ENCODE data around the gene SHMT1. TPM values are rescaled to one million over a fixed set of nuclear protein-coding genes. Genes with fewer than 3 reads are reported as not detected.
"Not testable (repeated sequence)": the region's sequence is repeated elsewhere in the genome, so short reads cannot be mapped to it uniquely, and the experiment has no call there.

SHMT1 gene
- total and polyA plus RNA-seq, 5 experiments from 2014 or later = 17.1 to 35.8 (median 20.5) TPM

DNA sequence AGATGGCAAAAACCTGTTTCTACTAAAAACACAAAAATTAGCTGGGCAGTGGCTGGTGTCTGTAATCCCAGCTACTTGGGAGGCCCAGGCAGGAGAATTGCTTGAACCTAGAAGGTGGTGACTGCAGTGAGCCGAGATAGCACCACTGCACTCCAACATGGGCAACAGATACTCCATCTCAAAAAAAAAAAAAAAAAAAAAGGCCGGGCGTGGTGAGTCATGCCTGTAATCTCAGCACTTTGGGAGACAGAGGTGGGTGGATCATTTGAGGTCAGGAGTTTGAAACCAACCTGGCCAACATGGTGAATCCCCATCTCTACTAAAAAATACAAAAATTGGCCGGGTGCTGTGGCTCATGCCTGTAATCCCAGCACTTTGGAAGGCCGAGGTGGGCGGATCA is 9.8 kb upstream of the SHMT1 start:
- H3K9me3 Mint-ChIP-seq, H3K36me3 Mint-ChIP-seq, DNase-seq, ATAC-seq, H3K4me1 Mint-ChIP-seq, H3K4me3 Mint-ChIP-seq, POLR2A ChIA-PET, H3K27ac Mint-ChIP-seq, H3K27me3 Mint-ChIP-seq: not testable (repeated sequence)

DNA sequence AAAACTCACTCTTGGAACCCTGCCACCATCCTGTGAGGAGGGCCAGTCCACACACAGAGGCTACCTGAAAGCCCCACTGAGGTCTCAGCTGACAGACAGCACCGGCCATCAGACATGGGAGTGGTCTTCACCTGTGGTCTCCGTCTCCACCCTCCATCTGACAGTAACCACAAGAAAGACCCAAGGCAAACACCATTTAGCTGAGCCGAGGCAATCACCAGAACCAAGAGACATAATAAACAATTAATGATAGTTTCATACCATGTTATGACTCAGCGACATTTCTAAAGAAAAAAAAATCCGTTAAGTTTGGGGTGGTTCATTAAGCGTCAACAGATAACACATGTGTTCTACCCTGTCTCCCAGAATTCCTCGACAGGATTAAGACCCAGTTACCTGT is 8.1 kb upstream of the SHMT1 start:
- no peak for ATAC-seq
- H3K9me3 Mint-ChIP-seq = peaks cover 0 to 3% (median 0%) of the 10 kb centered on the region in 9 donors
- H3K4me1 Mint-ChIP-seq = no peaks in the 10 kb centered on the region
- DNase-seq = no peak
- H3K27ac Mint-ChIP-seq = no peak overlapping the region
- H3K27me3 Mint-ChIP-seq = peaks cover 0 to 7% (median 1%) of the 10 kb centered on the region in 5 donors
- POLR2A ChIA-PET = no interaction called here
- H3K4me3 Mint-ChIP-seq = no peak overlapping the region
- H3K36me3 Mint-ChIP-seq = no peaks in the 10 kb centered on the region

DNA sequence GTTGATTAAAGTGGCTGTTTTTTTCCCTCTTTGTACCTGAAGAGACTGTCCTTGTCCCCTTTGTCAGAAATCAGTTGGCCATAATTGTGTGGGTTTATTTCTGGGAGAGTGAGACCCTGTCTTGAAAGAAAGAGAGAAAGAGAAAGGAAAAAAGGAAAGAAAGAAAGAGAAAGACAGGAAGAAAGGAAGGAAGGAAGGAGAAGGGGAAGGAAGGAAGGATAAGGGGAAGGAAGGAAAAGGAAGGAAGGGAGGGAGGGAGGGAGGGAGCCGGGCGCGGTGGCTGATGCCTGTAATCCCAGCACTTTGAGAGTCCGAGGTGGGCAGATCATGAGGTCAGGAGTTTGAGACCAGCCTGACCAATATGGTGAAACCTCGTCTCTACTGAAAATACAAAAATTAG is 7.4 kb upstream of the SHMT1 start:
- no peaks in the 10 kb centered on the region for H3K36me3 Mint-ChIP-seq
- ATAC-seq (no peak), DNase-seq (no peak)

GRCh38 chr17:18368946-18369345 is 5.6 kb upstream of the SHMT1 start:
- ATAC-seq (no peak), DNase-seq (no peak)
- Mint-ChIP-seq H3K4me3 (no peak overlapping the region), H3K36me3 (no peaks in the 10 kb centered on the region), H3K27me3 (peaks cover 0 to 7% (median 0%) of the 10 kb centered on the region in 5 donors), H3K9me3 (no peaks in the 10 kb centered on the region), H3K27ac (no peak overlapping the region), H3K4me1 (peaks cover 0 to 2% (median 0%) of the 10 kb centered on the region in 4 donors)
- POLR2A ChIA-PET = no interaction called here

More for the DNA sequence above, 7.4 kb upstream of the SHMT1 start:
- peaks cover 0 to 3% (median 0%) of the 10 kb centered on the region in 9 donors for H3K9me3 Mint-ChIP-seq
- POLR2A ChIA-PET = no interaction called here
- H3K4me3 Mint-ChIP-seq = no peak overlapping the region
- no peaks in the 10 kb centered on the region for H3K4me1 Mint-ChIP-seq
- H3K27ac Mint-ChIP-seq = no peak overlapping the region
- peaks cover 0 to 7% (median 1%) of the 10 kb centered on the region in 5 donors for H3K27me3 Mint-ChIP-seq

GRCh38 chr17:18364166-18364565 is 816 bp upstream of the SHMT1 start:
- peak overlapping the region in 2 of 10 donors; percentile 40 to 75 for H3K27ac Mint-ChIP-seq
- no peaks in the 10 kb centered on the region for H3K9me3 Mint-ChIP-seq
- H3K4me3 Mint-ChIP-seq = peak overlapping the region in 4 of 10 donors; percentile 11 to 45 (median 37)
- H3K36me3 Mint-ChIP-seq = peaks cover 0 to 11% (median 0%) of the 10 kb centered on the region in 3 donors
- ATAC-seq = no peak
- POLR2A ChIA-PET = interaction anchor here (0.7 kb wide), 1 partner anchor 494 kb away, joined by 3 read pairs; the partner anchor contains the start of gene PRPSAP2
- H3K4me1 Mint-ChIP-seq = peaks cover 12 to 21% (median 18%) of the 10 kb centered on the region in 4 donors
- DNase-seq = no peak
- H3K27me3 Mint-ChIP-seq = no peaks in the 10 kb centered on the region

GRCh38 chr17:18362698-18363100 is 651 bp downstream of the SHMT1 start:
- POLR2A ChIA-PET = interaction anchor here (0.6 to 1.0 kb wide), 3 partner anchors 8 to 275 kb away, joined by 3 to 5 read pairs (median 3); partner anchors contain the start of genes ALKBH5 and DRG2
- Mint-ChIP-seq H3K27me3 (no peaks in the 10 kb centered on the region), H3K4me3 (peak overlapping the region; percentile 85 to 97 (median 92)), H3K27ac (peak overlapping the region in 9 of 10 donors; percentile 37 to 93 (median 77)), H3K9me3 (no peaks in the 10 kb centered on the region), H3K4me1 (peaks cover 12 to 21% (median 18%) of the 10 kb centered on the region in 4 donors), H3K36me3 (peaks cover 0 to 21% (median 0%) of the 10 kb centered on the region in 3 donors)
- ATAC-seq (peak; percentile 0 to 14), DNase-seq (peak in 2 of 10 donors; percentile 4 to 12)

DNA sequence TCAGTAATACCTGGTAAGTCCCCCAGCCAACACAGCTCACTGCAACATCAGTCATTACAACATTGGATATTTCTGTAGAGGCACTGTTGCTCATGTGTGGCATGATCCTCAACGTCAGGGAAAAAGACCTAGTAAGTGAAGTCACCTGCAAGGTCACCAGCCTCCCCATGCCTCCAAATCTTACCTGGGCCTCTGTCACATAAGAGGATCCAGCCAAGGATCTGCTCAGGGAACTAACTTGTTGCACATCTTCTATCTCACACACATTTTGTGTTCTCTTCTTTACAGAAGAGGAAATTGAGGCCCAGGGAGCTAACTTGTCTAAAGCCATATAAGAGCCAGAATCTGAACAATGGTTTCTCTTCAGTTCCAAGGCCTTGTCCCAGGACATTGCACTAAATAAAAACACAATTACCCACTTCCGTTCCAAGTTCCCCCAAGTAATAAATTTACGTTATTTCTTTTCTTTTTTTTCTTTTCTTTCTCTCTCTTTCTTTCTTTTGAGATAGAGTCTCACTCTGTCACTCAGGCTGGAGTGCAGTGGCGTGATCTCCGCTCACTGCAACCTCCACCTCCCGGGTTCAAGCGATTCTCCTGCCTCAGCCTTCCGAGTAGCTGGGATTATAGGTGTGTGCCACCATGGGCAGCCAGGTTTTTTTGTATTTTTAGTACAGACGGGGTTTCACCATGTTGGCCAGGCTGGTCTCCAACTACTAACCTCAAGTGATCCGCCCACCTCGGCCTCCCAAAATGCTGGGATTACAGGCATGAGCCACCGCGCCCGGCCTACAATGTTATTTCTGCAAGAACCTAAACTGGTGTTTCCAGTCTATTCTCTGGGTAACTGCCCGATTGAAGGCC is 1.3 kb downstream of the SHMT1 start:
- DNase-seq = no peak
- no peaks in the 10 kb centered on the region for H3K9me3 Mint-ChIP-seq
- no peak for ATAC-seq
- peaks cover 0 to 22% (median 0%) of the 10 kb centered on the region in 3 donors for H3K36me3 Mint-ChIP-seq
- H3K27me3 Mint-ChIP-seq = no peaks in the 10 kb centered on the region
- peak overlapping the region in 9 of 10 donors; percentile 11 to 93 (median 77) for H3K27ac Mint-ChIP-seq
- H3K4me3 Mint-ChIP-seq = peak overlapping the region; percentile 85 to 97 (median 92)
- POLR2A ChIA-PET = interaction anchor here (0.6 to 1.0 kb wide), 2 partner anchors 7 to 274 kb away, joined by 3 read pairs; partner anchors contain the start of gene DRG2
- peaks cover 12 to 21% (median 18%) of the 10 kb centered on the region in 4 donors for H3K4me1 Mint-ChIP-seq

DNA sequence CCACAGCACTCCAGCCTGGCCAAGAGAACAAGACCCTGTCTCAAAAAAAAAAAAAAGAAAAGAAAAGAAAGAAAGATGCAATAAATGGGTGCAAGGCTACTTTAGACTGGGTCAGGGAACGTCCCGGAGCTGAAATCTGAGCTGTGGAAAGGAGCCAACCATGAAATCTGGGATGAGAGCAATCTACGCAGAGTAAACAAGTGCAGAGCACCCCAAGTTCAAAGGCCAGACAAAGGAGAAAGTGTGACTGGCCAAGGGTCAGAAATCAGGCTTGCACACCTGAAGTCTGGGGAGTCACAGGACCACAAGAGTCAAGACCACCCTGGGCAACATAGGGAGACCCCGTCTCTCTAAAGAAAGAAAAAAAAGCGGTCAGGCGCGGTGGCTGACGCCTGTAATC is 2.8 kb downstream of the SHMT1 start:
- Mint-ChIP-seq H3K27ac (peak overlapping the region in 3 of 10 donors; percentile 22 to 59 (median 33)), H3K9me3 (no peaks in the 10 kb centered on the region), H3K36me3 (peaks cover 0 to 35% (median 1%) of the 10 kb centered on the region in 3 donors)

GRCh38 chr17:18356624-18357023 is 6.7 kb downstream of the SHMT1 start:
- Mint-ChIP-seq H3K9me3 (no peaks in the 10 kb centered on the region), H3K36me3 (peaks cover 0 to 66% (median 19%) of the 10 kb centered on the region in 3 donors), H3K4me1 (peaks cover 0 to 6% (median under 1%) of the 10 kb centered on the region in 4 donors), H3K27ac (peak overlapping the region in 2 of 10 donors; percentile 13 to 27), H3K27me3 (no peaks in the 10 kb centered on the region), H3K4me3 (no peak overlapping the region)
- no peak for DNase-seq
- POLR2A ChIA-PET = no interaction called here
- no peak for ATAC-seq

More for the DNA sequence above, 2.8 kb downstream of the SHMT1 start:
- peak overlapping the region in 2 of 10 donors; percentile 28 to 30 for H3K4me3 Mint-ChIP-seq
- ATAC-seq = no peak
- peaks cover 14 to 21% (median 18%) of the 10 kb centered on the region in 4 donors for H3K4me1 Mint-ChIP-seq
- no peak for DNase-seq
- POLR2A ChIA-PET = no interaction called here
- H3K27me3 Mint-ChIP-seq = no peaks in the 10 kb centered on the region

GRCh38 chr17:18353541-18353940 is 9.8 kb downstream of the SHMT1 start:
- H3K27me3 Mint-ChIP-seq = no peaks in the 10 kb centered on the region
- POLR2A ChIA-PET = no interaction called here
- H3K4me3 Mint-ChIP-seq = no peak overlapping the region
- DNase-seq (no peak), ATAC-seq (no peak)
- H3K9me3 Mint-ChIP-seq = no peaks in the 10 kb centered on the region
- H3K4me1 Mint-ChIP-seq = peaks cover 0 to 2% (median 0%) of the 10 kb centered on the region in 4 donors
- H3K27ac Mint-ChIP-seq = no peak overlapping the region
- peaks cover 0 to 65% (median 19%) of the 10 kb centered on the region in 3 donors for H3K36me3 Mint-ChIP-seq

GRCh38 chr17:18344021-18344420 is 19.3 kb downstream of the SHMT1 start:
- Mint-ChIP-seq H3K27me3 (no peaks in the 10 kb centered on the region), H3K9me3 (no peaks in the 10 kb centered on the region), H3K27ac (peak overlapping the region in 1 of 10 donors; percentile 79), H3K4me1 (no peaks in the 10 kb centered on the region), H3K4me3 (no peak overlapping the region), H3K36me3 (peaks cover 0 to 85% (median 17%) of the 10 kb centered on the region in 3 donors)
- POLR2A ChIA-PET = no interaction called here
- ATAC-seq = no peak
- no peak for DNase-seq

DNA sequence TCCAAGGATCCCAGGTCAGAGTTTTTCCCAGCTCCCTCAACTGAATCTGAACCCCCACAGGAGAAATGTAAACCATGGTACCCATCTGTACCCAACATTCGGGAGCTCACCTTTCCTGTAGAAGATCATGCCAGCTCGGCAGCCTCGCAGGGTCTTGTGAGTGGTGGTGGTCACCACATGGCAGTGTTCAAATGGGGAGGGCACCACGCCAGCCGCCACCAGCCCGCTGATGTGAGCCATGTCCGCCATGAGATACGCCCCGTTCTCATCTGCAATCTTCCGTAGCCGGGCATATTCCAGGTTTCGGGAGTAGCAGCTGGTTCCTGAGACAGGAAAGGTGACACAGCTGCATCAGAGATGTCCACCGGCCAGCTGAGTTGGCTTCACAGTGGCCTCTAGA is 23.4 kb downstream of the SHMT1 start:
- H3K36me3 Mint-ChIP-seq = peaks cover 0 to 75% (median 26%) of the 10 kb centered on the region in 3 donors
- H3K4me3 Mint-ChIP-seq = no peak overlapping the region
- H3K4me1 Mint-ChIP-seq = no peaks in the 10 kb centered on the region
- no peaks in the 10 kb centered on the region for H3K27me3 Mint-ChIP-seq
- ATAC-seq = no peak
- no peak for DNase-seq
- POLR2A ChIA-PET = no interaction called here
- H3K27ac Mint-ChIP-seq = no peak overlapping the region
- no peaks in the 10 kb centered on the region for H3K9me3 Mint-ChIP-seq

- H3K27me3 Mint-ChIP-seq, H3K4me3 Mint-ChIP-seq, DNase-seq, H3K9me3 Mint-ChIP-seq, POLR2A ChIA-PET, H3K27ac Mint-ChIP-seq, ATAC-seq, H3K4me1 Mint-ChIP-seq: not testable (repeated sequence)
- H3K36me3 Mint-ChIP-seq = peaks cover 0 to 70% (median 26%) of the 10 kb centered on the region in 3 donors
These were observed 25.2 kb downstream of the SHMT1 start for GRCh38 chr17:18338158-18338557.

Measured in naive thymus-derived CD8-positive, alpha-beta T cell (primary cell).